GM12891 (cell line): Measurements from ENCODE around the gene AGER.

ENCODE experiments used
- DNase-seq: peaks from one replicate; pipeline ENCODE4 v3.0.0; 2011; ENCODE audit warnings: low spot score; ENCODE audit not compliant: insufficient read length
- FAIRE-seq: peaks from 2 replicates; lab custom pipeline; 2011; peaks lifted over from hg19 to GRCh38; lab: Jason Lieb, UNC
- PAX5 ChIP-seq: IDR thresholded peaks from 2 replicates; pipeline ENCODE4 v1.6.1; 2011; ENCODE audit warnings: low read length, moderate library complexity, mild to moderate bottlenecking; ENCODE audit not compliant: insufficient read depth, severe bottlenecking
- POLR2A ChIP-seq: IDR thresholded peaks from 2 replicates; pipeline ENCODE4 v1.6.1; 2011; ENCODE audit warnings: low read depth, low read length, control low read depth
- POLR2AphosphoS5 ChIP-seq: IDR thresholded peaks from 2 replicates; pipeline ENCODE4 v1.6.1; 2011; ENCODE audit warnings: low read depth, low read length, control low read depth
- POU2F2 ChIP-seq: IDR thresholded peaks from 2 replicates; pipeline ENCODE4 v1.6.1; 2011; ENCODE audit warnings: low read depth, mild to moderate bottlenecking, control low read depth, low read length, moderate library complexity
- SPI1 ChIP-seq: IDR thresholded peaks from 2 replicates; pipeline ENCODE4 v1.6.1; 2011; ENCODE audit warnings: low read depth, low read length, control low read depth
- TAF1 ChIP-seq: IDR thresholded peaks from 2 replicates; pipeline ENCODE4 v1.6.1; 2011; ENCODE audit warnings: low read depth, low read length, control low read depth

The AGER gene

GRCh38 chr6:32133786-32134185 lies 50.3 kb downstream of the AGER start:
- no peak for DNase-seq
- FAIRE-seq: no peak
- TF ChIP-seq PAX5 (no peak), POLR2A (no peak), POLR2AphosphoS5 (no peak), TAF1 (no peak), SPI1 (no peak), POU2F2 (no peak)

- TF ChIP-seq POLR2AphosphoS5: no peak
- no peak for TF ChIP-seq TAF1
- TF ChIP-seq POU2F2: no peak
- TF ChIP-seq POLR2A: no peak
- no peak for TF ChIP-seq SPI1
- TF ChIP-seq PAX5: no peak
- FAIRE-seq (no peak), DNase-seq (no peak)
These were observed 51.9 kb downstream of the AGER start for GRCh38 chr6:32132110-32132509.

GRCh38 chr6:32131439-32131948 lies 52.6 kb downstream of the AGER start:
- TF ChIP-seq POLR2A (no peak), POLR2AphosphoS5 (no peak), TAF1 (no peak), SPI1 (no peak), PAX5 (no peak), POU2F2 (no peak)
- FAIRE-seq (no peak), DNase-seq (no peak)
